Measurements from ENCODE around the gene AARS2.

AARS2 gene

DNA sequence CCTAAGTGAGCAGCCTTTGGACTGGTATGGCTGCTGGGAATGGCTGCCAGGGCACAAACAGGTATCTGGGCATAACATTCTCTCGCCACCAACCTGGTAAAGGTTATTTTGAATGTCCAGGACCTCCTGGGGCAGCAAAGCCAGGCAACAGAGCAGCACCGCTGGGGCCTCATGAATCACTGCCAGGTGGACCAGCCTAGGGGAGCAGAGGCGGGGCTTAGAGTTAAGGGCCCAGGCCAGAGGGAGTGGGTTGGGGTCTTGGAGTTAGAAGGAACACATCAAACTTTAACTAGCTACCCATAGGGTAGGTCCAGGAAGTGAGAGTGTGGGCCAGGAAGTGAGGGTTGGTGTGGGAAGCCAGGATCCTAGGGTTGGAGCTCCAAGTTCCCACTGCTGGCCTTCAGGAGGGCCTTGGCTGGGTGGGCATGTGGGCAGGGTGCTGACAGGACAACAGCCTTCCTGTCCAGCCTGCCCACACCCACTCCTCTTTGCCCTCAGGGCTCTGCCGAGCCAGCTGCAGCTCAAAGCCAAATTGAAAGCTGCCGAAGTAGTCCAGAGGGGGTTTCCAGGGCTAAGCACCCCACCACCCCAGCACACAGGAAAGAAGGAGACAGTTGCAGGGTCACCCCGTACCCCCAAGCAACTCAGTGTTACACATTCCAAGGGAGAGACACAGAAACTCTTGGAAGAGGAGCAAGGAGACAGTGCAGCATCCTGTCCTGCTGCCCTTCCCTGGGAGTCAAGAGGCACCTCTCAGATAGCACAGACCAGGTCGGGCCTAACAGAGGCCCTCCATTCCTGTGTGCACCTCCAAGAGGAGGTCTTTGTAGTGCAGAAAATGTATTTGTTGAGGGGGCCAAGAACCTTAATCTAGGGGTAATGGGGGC is 50.4 kb downstream of the AARS2 start:
- DNase-seq (ENCODE audit: low read depth): no peak

DNA sequence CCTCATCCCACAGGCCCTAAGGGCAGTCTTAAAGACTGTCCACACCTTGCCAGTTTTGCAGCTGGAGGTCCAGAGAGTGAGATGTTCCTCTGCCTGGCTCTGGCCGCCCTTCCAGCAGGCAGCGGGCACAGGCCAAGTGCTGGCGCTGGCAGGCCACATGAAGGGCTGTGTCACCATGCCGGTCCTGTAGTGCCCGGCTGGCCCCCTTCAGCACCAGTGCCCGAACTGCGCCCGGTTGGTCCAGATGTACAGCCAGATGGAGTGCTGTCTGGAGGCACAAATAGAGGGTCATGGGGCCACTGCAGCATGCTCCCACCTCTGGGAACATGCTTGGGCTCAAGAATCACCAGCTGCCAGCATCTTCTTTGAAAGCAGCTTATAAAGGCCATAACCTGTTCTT is 51.6 kb downstream of the AARS2 start:
- no peak for DNase-seq (ENCODE audit: low read depth)

DNA sequence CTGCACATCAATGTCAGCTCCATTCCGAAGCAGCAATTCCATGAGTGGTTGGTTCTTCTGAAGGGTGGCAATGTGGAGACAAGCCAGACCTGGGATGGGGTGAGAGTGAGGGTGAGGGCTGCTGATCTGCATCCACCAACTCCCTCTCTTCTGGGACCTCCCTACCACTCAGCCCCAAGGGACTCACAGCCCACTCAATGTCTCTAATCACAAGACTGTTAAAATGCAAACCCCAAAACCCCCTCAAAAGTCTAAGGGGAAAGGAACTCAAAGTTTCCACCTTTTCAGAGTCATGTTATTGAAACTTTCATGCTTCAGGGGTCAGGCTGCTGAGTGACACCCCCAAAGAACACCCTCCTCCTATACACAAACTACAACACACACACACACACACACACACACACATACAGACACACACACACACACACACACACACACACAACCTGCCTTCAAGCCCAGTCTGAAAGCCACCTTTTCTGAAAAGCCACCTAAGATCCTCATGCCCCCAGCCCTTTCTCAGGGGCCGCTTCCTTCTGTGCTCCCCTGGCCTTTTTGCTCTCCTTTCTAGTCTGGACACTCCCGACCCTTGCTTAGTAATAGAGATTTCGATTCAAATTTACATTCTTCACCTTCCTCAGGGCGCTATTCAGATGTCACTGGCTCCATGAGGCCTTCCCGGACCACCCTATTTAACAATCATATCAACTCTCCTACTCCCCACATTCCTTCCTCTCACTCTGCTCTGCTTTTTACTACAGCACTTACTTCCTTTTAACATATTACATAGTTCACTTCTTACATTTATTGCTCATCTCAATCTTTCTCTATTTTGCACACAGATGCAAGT is 52.5 kb downstream of the AARS2 start:
- DNase-seq (ENCODE audit: low read depth): no peak

DNA sequence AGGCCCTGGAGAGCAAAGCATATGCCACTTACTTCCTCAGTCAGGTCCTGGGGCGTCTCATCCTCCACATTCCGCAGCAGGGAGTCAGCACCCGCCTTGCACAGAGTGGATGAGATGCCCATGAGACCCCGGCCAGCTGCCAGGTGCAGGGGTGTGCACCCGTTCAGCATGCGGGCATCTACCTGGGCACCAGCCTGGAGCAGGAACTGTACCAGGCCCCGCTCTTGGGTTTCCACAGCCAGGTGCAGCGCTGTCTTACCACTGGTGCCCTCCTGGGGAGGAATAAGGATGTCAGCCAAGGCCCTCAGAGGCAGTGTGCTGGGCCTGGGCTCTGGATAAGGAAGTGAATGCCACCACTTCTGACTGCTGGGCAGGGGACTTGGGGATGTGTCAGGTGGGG is 53.1 kb downstream of the AARS2 start:
- no peak for DNase-seq (ENCODE audit: low read depth)

DNA sequence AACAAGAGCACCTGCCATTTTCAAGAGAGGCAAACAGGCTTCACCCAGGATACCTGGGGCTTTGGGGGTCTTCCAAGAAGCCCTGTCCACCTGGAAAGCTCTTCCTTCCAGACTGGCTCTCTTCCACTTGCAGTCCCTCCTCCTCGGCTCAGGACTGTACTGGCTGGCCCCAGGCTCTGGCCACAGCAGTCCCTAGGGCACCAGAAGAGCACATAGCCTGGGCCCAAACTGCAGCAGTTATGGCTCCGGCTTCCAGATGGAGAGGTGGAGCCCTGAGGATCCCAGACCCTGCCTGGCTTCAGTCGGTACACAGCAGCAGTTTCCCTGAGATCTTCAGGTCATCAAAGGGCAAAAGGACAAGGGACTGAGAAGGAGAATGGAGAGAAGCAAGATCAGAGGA is 54.2 kb downstream of the AARS2 start:
- no peak for DNase-seq (ENCODE audit: low read depth)

DNA sequence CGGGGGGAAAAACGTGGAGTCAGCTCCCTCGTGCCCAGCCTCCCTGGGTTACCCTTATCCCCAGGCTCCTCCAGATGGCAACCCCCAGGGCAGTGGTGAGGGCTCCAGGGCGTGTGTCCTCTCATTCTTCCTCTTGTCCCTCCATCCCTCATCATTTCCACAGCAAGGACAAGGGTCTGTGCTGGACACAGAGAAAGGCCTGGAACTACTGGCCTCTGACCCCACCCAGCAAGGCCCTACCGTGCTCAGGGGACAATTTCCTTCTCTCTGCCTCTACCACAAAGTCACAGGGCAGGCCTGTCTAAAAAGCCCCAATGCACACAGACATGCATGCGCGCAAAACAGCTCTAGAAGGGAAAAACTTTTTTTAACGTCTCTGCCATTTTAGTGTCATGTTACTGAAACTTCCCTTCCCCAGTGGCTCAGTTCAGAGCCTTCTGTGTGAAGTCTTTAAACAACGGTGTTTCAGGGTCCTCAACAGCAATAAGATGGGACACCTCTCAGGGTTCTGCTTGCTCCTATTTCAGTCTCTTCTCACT is 54.8 kb downstream of the AARS2 start:
- no peak for DNase-seq (ENCODE audit: low read depth)

DNA sequence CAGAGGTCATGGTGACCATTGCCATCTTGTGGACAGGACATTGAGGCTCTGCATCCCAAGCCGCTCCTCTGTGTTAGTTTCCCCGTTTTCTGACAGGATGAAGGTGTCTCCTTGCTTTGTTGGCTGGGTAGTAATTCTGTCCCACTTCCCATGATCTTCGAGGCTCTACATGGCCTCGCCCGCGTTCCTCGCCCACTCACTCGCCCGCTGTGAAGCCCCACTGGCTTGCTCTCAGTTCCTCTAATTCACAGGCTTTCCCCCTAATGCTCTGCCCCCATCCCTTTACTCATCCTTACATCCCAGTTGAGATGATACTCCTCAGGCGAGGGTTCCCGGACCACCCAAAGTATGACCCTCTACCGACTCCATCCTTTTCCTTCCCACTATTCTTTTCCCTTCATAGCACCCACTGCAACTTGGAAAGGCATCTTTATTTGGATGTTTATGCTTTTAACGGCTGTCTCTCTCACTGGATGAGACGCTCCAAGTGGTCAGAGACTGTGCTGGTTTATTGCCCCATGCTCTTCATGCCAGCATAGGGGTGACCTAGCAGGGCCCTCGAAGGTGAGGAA is 55.3 kb downstream of the AARS2 start:
- DNase-seq (ENCODE audit: low read depth): no peak

DNA sequence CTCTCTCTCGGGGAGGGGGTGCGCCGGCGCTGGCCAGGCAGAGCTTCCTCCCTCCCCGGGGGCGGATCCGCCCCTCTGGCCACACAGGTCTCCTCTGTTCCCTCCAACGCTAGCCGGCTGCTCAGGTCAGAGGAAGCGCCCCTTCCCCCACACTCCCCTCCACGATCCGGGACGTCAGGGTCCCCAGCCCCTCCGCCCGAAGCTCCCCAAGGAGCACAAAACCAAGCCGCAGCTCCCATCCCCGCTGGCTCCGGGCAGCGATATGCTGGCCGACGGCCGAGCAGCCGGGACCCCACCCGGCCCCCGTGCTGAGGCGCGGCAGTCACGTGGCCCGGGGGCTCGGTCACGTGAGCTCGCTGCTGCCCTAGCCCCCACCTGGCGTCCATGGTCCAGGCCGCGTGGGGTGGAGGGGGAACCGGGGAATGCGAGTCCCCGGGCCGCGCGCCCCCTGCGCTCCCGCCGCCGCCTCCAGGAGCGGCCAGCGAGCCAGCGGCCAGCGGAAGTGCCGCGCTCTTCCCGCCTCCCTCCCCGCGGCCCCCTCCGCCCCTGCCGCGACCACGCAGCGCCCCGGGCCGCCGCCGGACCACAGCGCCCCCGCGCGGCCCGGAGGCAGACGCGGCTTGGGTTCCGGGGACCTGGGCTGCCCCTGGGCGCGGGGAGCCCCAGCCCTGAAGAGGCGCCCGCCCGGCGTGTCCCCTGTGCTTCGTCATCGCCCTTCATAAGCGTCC is 56.0 kb downstream of the AARS2 start, which contains the start of gene SLC35B2:
Gene SLC35B2, minus strand, starts transcription at position 504 of the 728 bp plus-strand sequence. Its CDS starts 118 bp downstream, at position 386.
- DNase-seq (ENCODE audit: low read depth): no peak

DNA sequence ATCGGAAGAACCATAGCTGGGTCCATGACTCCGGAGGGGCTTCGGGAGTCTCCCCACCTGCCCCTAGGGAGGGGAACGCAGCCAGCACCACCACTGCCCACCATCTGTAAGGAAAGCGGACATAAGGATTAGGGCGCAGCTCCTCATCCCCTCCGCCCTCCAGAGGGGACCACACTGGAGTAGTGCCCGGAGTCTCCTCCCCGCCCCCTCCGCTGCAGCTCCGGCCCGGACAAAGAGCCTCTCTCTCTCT is 56.4 kb downstream of the AARS2 start:
- no peak for DNase-seq (ENCODE audit: low read depth)

DNA sequence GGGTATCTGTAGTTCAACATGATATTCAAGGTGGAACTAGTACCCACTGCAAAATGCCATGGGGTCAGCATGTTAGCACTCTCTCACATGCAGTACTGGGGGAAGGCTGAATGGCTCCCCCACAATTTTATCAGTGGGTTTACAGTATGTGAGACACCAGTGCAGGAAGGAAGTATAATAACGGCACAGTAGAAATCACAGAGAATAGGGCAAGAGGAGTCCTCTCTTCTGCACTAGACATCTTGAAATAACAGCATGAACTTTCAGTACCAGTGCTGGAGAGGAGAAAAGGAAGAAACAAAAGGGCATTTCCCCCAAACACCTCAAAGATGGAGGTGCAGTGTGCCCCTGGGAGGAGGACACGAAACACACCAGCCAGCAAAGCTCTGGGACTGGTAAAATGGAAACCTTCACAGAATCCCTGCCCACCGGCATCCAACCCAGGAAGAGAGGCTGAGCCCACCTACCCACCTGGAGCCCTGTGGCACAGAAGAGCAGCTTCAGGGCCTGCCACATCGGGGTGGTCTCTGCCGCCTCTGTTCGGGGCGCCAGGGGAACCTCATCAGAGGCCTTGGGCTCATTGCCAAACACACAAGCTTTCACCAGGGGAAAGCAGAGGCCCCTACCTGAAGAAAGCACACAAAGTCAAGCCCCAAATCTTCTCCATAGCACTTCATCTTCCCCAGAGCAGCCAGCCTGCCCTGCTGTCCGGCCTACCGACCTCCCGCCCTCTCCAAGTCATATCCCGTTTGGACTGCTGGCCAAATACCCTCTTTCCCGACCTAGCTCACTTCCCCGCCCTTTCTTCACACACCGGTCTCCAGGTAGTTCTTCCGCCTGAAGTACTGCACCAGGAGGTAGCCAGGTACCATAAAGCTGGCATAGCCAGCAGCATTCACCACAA is 57.0 kb downstream of the AARS2 start:
- DNase-seq (ENCODE audit: low read depth): no peak

DNA sequence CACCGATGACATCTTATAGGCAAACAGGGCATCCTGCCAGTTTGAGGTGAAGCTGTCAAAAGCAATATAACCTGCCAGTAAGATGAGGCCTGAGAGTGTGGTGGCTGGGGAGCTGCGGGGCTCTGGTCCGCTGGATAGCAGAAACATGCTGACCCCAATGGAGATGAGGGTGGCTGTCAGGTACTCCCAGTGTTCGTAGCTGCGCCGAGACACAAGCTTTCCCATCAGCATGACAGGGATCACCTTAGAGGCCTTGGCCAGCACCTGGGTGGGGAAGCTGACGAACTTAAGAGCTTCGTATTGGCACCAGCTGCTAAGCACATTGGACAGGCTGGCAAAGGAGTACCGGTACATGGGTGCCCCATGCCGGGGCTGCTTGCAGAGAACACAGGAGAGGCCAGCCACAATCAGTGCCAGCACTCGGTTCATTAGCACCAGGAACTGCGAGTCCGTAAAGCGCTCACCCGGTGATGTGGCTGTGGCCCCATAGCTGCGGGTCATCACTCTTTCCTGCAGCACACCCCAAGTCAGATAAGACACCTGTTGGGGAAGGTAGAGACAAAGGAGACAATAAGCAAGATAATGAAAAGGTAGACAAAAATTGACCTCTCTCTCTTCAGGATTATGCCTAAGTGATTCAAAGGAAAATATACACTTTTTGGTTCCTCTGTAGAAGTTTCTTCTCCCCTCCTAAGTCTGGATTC is 57.9 kb downstream of the AARS2 start:
- DNase-seq (ENCODE audit: low read depth): no peak

DNA sequence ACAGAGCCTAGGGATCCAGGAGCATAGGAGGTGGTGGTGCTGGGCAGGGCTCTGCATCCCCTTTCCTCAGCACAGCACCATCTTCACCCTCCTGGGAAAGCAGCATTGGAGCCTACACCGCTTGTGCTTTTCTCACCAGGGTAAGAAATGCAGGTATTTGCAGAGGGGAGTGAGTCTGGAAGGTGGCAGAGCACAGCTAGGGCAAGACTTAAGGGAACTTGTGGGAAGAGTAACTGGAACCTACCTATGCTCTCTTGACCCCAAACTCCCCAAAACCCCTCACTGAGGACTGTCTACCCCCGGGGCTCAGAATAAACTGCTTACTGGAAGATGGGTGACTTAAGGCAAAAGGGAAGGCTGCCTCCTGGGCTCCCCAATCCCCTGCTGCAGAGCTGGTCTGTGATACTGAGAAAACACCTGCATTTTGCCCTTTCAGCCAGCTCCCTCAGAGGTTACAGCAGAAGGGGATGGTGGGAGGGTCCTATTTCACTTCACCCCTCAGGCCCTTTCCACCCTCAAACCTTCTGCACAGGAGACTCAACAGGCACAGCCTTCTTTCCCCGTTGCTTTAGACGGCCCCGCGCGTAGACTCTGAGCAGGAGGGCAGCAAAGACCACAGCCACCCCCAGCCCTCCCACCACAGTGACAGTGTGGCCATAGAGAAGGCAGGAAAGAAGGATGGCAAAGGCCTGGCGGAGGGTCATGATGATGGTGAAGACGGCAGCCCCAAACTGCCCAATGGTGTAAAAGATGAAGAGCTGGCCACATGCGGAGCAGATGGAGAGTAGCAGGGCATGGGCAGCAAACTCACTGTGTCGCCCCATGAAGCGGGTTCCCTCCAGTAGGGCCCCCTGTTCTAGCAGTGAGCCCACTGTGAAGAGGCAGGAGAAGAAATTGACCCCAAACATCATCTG is 58.7 kb downstream of the AARS2 start:
- DNase-seq (ENCODE audit: low read depth): no peak

DNA sequence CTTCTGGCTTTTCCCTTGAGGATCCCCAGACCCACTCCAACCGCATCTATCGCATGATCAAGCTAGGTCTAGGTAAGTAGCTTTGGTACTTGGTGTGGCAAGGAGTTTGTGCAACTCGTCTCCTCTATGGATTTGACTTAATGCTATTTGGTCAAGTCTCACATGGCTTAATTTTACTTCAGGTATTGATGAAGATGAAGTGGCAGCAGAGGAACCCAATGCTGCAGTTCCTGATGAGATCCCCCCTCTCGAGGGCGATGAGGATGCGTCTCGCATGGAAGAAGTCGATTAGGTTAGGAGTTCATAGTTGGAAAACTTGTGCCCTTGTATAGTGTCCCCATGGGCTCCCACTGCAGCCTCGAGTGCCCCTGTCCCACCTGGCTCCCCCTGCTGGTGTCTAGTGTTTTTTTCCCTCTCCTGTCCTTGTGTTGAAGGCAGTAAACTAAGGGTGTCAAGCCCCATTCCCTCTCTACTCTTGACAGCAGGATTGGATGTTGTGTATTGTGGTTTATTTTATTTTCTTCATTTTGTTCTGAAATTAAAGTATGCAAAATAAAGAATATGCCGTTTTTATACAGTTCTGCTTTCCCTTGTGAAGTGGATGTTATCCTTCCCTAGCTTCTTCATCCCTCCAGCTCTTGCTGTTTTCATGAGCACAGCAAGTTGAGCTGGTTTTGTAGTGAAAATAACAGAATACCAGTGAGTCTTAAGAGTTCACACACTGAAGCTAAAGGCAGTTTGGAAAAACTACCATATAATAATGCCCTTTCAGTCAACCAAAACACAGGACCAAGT is 59.6 kb downstream of the AARS2 start:
- no peak for DNase-seq (ENCODE audit: low read depth)

DNA sequence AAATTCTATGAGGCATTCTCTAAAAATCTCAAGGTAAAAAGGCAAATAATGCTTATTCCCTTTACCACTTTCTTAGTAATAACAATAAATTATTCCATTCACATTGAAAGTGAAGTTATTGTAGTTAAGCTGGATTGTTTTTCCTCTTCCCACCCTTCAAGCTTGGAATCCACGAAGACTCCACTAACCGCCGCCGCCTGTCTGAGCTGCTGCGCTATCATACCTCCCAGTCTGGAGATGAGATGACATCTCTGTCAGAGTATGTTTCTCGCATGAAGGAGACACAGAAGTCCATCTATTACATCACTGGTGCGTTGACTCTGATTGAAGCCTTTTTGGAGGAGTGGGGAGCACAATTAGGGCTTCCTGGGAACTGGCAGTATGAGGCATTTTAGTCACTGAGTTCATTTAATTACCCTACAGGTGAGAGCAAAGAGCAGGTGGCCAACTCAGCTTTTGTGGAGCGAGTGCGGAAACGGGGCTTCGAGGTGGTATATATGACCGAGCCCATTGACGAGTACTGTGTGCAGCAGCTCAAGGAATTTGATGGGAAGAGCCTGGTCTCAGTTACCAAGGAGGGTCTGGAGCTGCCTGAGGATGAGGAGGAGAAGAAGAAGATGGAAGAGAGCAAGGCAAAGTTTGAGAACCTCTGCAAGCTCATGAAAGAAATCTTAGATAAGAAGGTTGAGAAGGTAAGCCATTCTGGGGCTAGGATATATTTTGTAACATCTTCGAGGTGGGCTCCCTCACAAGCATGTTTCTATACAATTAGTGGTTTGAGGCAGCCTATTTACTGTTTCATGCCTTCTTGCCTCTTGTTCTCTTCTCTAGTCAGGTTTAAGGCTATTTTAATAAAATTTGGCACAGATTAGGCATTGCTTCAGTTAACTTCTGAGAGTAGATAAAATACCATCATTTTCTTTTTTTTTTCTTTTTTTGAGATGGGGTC is 61.3 kb downstream of the AARS2 start:
- DNase-seq (ENCODE audit: low read depth): no peak

DNA sequence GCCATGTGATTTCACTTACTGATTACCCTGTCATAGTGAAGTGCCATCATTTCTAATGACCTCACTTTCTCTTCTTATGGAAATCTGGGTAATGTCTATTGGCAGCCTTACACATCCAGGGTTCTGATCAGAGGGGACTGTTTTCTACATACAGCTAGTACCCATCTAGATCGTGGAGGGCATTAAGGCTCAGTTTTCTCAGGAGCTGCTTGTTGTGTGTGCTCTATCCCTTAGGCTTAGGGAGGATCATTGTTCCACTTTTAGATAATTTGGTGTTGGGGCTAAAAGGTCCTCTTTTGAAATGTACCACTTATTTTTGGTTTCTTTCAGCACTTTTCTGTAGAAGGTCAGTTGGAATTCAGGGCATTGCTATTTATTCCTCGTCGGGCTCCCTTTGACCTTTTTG is 62.4 kb downstream of the AARS2 start:
- no peak for DNase-seq (ENCODE audit: low read depth)

DNA sequence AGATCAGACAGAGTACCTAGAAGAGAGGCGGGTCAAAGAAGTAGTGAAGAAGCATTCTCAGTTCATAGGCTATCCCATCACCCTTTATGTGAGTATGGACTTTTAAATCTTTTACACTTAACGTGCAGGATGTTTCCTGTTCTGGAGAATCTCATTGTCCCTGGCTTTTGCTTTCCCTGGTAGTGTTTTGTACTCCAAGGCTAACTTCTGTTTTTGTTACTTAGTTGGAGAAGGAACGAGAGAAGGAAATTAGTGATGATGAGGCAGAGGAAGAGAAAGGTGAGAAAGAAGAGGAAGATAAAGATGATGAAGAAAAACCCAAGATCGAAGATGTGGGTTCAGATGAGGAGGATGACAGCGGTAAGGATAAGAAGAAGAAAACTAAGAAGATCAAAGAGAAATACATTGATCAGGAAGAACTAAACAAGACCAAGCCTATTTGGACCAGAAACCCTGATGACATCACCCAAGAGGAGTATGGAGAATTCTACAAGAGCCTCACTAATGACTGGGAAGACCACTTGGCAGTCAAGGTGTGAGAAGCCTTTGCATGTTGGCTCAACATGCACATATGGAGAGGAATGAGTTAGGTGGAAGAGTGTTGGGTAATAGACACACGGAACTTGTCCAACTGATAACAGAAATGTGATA is 63.0 kb downstream of the AARS2 start:
- DNase-seq (ENCODE audit: low read depth): no peak

Data from activated gamma-delta T cell treated with anti-CD3 and anti-CD28 coated beads, Interleukin-2, amount 50 U/mL, for 16 hours (primary cell).